Fibroblast of lung (primary cell): ENCODE results near the gene MAP2K5.

Experiments
- EZH2 ChIP-seq: IDR thresholded peaks from 2 replicates; pipeline ENCODE4 v1.5.1; 2012; ENCODE audit warnings: low read length, control low read depth, mild to moderate bottlenecking; ENCODE audit errors: missing control alignments
- TF ChIP-seq, protein P1 (sequence below), 2 donors: IDR thresholded peaks in 1 of 2; conservative IDR thresholded peaks in 1 of 2; 1 replicate in 1 of 2; 2 replicates in 1 of 2; pipeline ENCODE4 v1.5.1; 2011 to 2012; ENCODE audit warnings: low read length in 2 of 2, control low read depth in 1 of 2, inconsistent platforms in 1 of 2, low read depth in 1 of 2, mild to moderate bottlenecking in 1 of 2

DNA sequence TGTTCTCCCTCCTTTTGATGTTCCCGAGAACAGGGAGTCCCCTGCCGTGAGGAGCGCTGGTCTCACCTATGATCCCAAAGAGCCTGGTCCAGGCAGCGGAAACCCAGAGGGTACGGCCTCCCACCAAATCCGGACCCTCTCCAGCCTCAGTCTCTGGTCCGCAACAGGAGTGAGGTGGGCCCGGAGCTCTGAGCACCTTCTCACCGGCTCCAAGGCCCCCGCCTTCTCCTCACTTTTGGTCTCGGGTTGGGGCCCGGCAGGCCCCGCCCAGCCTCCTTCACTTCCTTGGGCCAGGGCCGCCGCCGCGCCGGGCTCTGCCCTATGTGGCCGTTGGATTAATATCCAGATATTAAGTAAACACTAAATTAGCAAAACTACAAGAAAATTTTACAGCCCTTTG, 277.1 kb downstream of the MAP2K5 start:
- TF ChIP-seq, protein P1, sequence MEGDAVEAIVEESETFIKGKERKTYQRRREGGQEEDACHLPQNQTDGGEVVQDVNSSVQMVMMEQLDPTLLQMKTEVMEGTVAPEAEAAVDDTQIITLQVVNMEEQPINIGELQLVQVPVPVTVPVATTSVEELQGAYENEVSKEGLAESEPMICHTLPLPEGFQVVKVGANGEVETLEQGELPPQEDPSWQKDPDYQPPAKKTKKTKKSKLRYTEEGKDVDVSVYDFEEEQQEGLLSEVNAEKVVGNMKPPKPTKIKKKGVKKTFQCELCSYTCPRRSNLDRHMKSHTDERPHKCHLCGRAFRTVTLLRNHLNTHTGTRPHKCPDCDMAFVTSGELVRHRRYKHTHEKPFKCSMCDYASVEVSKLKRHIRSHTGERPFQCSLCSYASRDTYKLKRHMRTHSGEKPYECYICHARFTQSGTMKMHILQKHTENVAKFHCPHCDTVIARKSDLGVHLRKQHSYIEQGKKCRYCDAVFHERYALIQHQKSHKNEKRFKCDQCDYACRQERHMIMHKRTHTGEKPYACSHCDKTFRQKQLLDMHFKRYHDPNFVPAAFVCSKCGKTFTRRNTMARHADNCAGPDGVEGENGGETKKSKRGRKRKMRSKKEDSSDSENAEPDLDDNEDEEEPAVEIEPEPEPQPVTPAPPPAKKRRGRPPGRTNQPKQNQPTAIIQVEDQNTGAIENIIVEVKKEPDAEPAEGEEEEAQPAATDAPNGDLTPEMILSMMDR (conservative IDR thresholded peaks at IDR 0.05 in 1 of 2, IDR thresholded peaks at IDR 0.05 in 1 of 2; ENCODE audit: low read depth in 1 of 2, low read length in 2 of 2): no peak
- TF ChIP-seq EZH2: peak; percentile 23
